ENCODE data around the gene IDH3G. TPM values are rescaled to one million over a fixed set of nuclear protein-coding genes. Genes with fewer than 3 reads are reported as not detected.

Gene IDH3G
- total and polyA plus RNA-seq, 2 donors (not counting 1 experiment from before 2014, with no cell fraction given), result 62.8 to 122 TPM

DNA sequence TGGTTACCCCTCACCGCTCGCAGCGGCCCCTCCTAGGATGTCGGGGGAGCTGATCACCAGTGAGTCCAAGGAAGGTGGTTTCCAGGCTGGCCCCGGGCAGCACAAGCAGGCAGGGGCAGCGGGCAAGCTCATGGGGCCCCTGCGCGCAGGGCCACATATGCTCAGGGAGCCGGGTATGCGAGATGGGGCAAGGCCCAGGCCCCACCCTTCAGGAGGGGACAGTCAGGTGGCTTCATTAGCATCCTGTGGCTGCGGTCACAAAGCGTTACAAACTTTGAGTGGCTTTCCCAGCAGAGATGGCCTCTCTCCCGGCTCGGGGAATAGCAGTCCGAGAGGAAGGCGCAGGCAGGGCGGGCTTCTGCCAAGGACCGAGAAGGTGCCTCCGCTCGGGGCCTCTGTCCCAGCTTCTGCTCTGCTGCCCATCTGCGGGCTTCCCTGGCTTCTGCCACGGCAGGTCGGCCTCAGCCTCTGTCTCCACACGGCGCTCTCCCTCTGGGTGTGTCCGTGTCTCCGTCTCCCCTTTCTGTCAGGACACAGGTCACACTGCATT, 56.0 kb downstream of the IDH3G start:
- Mint-ChIP-seq H3K27ac (no peak overlapping the region), H3K4me3 (no peak overlapping the region), H3K9me3 (ENCODE audit: insufficient read depth) (no peaks in the 10 kb centered on the region), H3K4me1 (peaks cover 29% of the 10 kb centered on the region), H3K27me3 (no peaks in the 10 kb centered on the region)
- Histone ChIP-seq H3K4me3 (ENCODE audit: control extremely low read depth in 1 of 5, extremely low read depth in 1 of 5, insufficient read depth in 1 of 5, low read depth in 2 of 5, low read length in 4 of 5) (no peak overlapping the region), H2AFZ (ENCODE audit: insufficient read depth, low read depth, low read length, poor library complexity, severe bottlenecking) (no peak overlapping the region), H3K9me3 (ENCODE audit: control extremely low read depth in 1 of 3, control insufficient read depth in 2 of 3, insufficient read depth in 1 of 3, low read length in 2 of 3) (no peaks in the 10 kb centered on the region), H3K4me2 (replicated peaks; ENCODE audit: low read depth, low read length, poor library complexity, severe bottlenecking) (no peak overlapping the region), H4K20me1 (ENCODE audit: control insufficient read depth, insufficient read depth, low read length, poor library complexity, severe bottlenecking) (no peaks in the 10 kb centered on the region), H3K27me3 (replicated peaks in 1 of 4; ENCODE audit: control extremely low read depth in 1 of 4, control insufficient read depth in 3 of 4, insufficient read depth in 4 of 4, low read length in 3 of 4) (no peaks in the 10 kb centered on the region), H3K9ac (ENCODE audit: low read length) (no peak overlapping the region), H3K4me1 (ENCODE audit: control insufficient read depth in 2 of 2, insufficient read depth in 2 of 2, low read length in 2 of 2) (peaks cover 4 to 41% of the 10 kb centered on the region in 2 donors), H3K79me2 (ENCODE audit: control insufficient read depth, insufficient read depth, low read length) (peaks cover 19% of the 10 kb centered on the region), H3K27ac (ENCODE audit: low read length in 2 of 2) (no peak overlapping the region), H3K36me3 (replicated peaks in 1 of 2; ENCODE audit: control extremely low read depth in 1 of 2, control insufficient read depth in 1 of 2, extremely low read depth in 1 of 2, insufficient read depth in 2 of 2, low read length in 1 of 2) (peaks cover 0 to 13% of the 10 kb centered on the region in 2 experiments)
- POLR2A ChIA-PET, result no interaction called here
- intact Hi-C loops (cut with micrococcal nuclease), result no loop called here
- CTCF ChIA-PET, result no interaction called here
- ATAC-seq (ENCODE audit: low read depth), result no peak
- TF ChIP-seq, protein P1, sequence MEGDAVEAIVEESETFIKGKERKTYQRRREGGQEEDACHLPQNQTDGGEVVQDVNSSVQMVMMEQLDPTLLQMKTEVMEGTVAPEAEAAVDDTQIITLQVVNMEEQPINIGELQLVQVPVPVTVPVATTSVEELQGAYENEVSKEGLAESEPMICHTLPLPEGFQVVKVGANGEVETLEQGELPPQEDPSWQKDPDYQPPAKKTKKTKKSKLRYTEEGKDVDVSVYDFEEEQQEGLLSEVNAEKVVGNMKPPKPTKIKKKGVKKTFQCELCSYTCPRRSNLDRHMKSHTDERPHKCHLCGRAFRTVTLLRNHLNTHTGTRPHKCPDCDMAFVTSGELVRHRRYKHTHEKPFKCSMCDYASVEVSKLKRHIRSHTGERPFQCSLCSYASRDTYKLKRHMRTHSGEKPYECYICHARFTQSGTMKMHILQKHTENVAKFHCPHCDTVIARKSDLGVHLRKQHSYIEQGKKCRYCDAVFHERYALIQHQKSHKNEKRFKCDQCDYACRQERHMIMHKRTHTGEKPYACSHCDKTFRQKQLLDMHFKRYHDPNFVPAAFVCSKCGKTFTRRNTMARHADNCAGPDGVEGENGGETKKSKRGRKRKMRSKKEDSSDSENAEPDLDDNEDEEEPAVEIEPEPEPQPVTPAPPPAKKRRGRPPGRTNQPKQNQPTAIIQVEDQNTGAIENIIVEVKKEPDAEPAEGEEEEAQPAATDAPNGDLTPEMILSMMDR (IDR thresholded peaks at IDR 0.05), result no peak
- no peak for TF ChIP-seq EZH2 (IDR thresholded peaks at IDR 0.05; ENCODE audit: borderline replicate concordance, insufficient read depth, low read depth, low read length, poor library complexity, severe bottlenecking)
- WGBS (ENCODE audit: insufficient coverage), result 92% methylated on average over 18 of the region's 27 CpGs
- DNase-seq, result no peak

DNA sequence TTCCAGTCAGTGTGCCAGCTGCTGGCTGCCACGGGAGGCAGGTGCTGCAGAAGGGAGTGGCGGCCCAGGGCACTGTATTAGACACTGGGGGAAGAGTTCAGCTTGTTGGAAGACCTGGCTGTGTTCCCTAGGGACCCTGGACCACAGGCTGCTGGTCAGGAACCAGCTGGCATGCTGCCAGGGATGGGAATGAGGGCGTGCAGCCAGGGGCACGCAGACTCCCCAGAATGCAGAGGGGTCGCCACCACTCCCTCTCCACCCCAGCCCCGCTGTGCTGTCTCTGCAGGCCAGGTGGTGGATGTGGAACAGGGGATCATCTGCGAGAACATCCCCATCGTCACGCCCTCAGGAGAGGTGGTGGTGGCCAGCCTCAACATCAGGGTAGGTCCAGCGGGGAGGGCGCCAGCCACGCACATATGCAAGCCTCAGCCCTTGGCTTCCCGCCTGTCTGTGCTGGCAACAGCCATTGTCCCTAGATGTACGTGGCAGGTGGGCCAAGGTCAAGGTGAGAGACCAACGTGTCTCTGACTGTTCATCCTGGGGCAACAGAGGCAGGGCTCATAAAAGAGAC, 57.2 kb downstream of the IDH3G start:
- Histone ChIP-seq H3K27ac (ENCODE audit: low read length in 2 of 2) (no peak overlapping the region), H3K9ac (ENCODE audit: low read length) (no peak overlapping the region), H3K9me3 (ENCODE audit: control extremely low read depth in 1 of 3, control insufficient read depth in 2 of 3, insufficient read depth in 1 of 3, low read length in 2 of 3) (peaks cover 0 to 3% (median 0%) of the 10 kb centered on the region in 3 donors), H3K79me2 (ENCODE audit: control insufficient read depth, insufficient read depth, low read length) (peaks cover 19% of the 10 kb centered on the region), H3K4me1 (ENCODE audit: control insufficient read depth in 2 of 2, insufficient read depth in 2 of 2, low read length in 2 of 2) (peaks cover 3 to 30% of the 10 kb centered on the region in 2 donors), H3K4me2 (replicated peaks; ENCODE audit: low read depth, low read length, poor library complexity, severe bottlenecking) (no peak overlapping the region), H3K27me3 (replicated peaks in 1 of 4; ENCODE audit: control extremely low read depth in 1 of 4, control insufficient read depth in 3 of 4, insufficient read depth in 4 of 4, low read length in 3 of 4) (no peaks in the 10 kb centered on the region), H2AFZ (ENCODE audit: insufficient read depth, low read depth, low read length, poor library complexity, severe bottlenecking) (no peak overlapping the region), H3K4me3 (ENCODE audit: control extremely low read depth in 1 of 5, extremely low read depth in 1 of 5, insufficient read depth in 1 of 5, low read depth in 2 of 5, low read length in 4 of 5) (no peak overlapping the region), H4K20me1 (ENCODE audit: control insufficient read depth, insufficient read depth, low read length, poor library complexity, severe bottlenecking) (no peaks in the 10 kb centered on the region), H3K36me3 (replicated peaks in 1 of 2; ENCODE audit: control extremely low read depth in 1 of 2, control insufficient read depth in 1 of 2, extremely low read depth in 1 of 2, insufficient read depth in 2 of 2, low read length in 1 of 2) (peaks cover 0 to 20% of the 10 kb centered on the region in 2 experiments)
- intact Hi-C loops (cut with micrococcal nuclease), result no loop called here
- no peak for TF ChIP-seq EZH2 (IDR thresholded peaks at IDR 0.05; ENCODE audit: borderline replicate concordance, insufficient read depth, low read depth, low read length, poor library complexity, severe bottlenecking)
- TF ChIP-seq, protein P1 (IDR thresholded peaks at IDR 0.05), result no peak
- WGBS (ENCODE audit: insufficient coverage), result 94% methylated on average over 10 of the region's 15 CpGs
- Mint-ChIP-seq H3K4me1 (peaks cover 20% of the 10 kb centered on the region), H3K27me3 (no peaks in the 10 kb centered on the region), H3K27ac (no peak overlapping the region), H3K9me3 (ENCODE audit: insufficient read depth) (no peaks in the 10 kb centered on the region), H3K4me3 (no peak overlapping the region)
- ChIA-PET POLR2A (no interaction called here), CTCF (interaction anchor here (1.0 to 1.1 kb wide), 2 partner anchors 10 to 25 kb away, joined by 3 read pairs; no protein-coding TSS in a partner anchor)
- DNase-seq (no peak), ATAC-seq (ENCODE audit: low read depth) (no peak)
